ENCODE results near the gene TTI1. TPM values are rescaled to one million over a fixed set of nuclear protein-coding genes. Genes with fewer than 3 reads are reported as not detected.
A peak's percentile ranks its signal among the peaks of the same experiment; 100 is the strongest.

Gene TTI1
- total RNA-seq, 1 donor from 2014 or later: 13.4 TPM

GRCh38 chr20:37941332-37941731 is 91.9 kb downstream of the TTI1 start:
- Mint-ChIP-seq H3K36me3 (ENCODE audit: low read depth, unreplicated experiment) (peaks cover 6% of the 10 kb centered on the region), H3K4me1 (ENCODE audit: low read depth, unreplicated experiment) (no peaks in the 10 kb centered on the region), H3K27me3 (ENCODE audit: low read depth, unreplicated experiment) (peaks cover 10% of the 10 kb centered on the region), H3K9me3 (ENCODE audit: unreplicated experiment) (peaks cover 5% of the 10 kb centered on the region), H3K4me3 (ENCODE audit: unreplicated experiment) (no peak overlapping the region), H3K27ac (ENCODE audit: unreplicated experiment) (no peak overlapping the region)
- H3K9me3 ChIP-seq (ENCODE audit: insufficient read depth, low read depth, low read length): no peaks in the 10 kb centered on the region
- FAIRE-seq (no peak), DNase-seq (ENCODE audit: low read depth) (no peak)
- no peak overlapping the region for H3K27ac ChIP-seq (ENCODE audit: low read depth, low read length)
- H3K9ac ChIP-seq (ENCODE audit: low read length): no peak overlapping the region
- H3K79me2 ChIP-seq (ENCODE audit: insufficient read depth, low read length): no peaks in the 10 kb centered on the region
- H3K4me2 ChIP-seq (ENCODE audit: low read length): no peak overlapping the region
- H3K27me3 ChIP-seq (ENCODE audit: insufficient read depth, low read length): no peaks in the 10 kb centered on the region
- TF ChIP-seq, protein P1, sequence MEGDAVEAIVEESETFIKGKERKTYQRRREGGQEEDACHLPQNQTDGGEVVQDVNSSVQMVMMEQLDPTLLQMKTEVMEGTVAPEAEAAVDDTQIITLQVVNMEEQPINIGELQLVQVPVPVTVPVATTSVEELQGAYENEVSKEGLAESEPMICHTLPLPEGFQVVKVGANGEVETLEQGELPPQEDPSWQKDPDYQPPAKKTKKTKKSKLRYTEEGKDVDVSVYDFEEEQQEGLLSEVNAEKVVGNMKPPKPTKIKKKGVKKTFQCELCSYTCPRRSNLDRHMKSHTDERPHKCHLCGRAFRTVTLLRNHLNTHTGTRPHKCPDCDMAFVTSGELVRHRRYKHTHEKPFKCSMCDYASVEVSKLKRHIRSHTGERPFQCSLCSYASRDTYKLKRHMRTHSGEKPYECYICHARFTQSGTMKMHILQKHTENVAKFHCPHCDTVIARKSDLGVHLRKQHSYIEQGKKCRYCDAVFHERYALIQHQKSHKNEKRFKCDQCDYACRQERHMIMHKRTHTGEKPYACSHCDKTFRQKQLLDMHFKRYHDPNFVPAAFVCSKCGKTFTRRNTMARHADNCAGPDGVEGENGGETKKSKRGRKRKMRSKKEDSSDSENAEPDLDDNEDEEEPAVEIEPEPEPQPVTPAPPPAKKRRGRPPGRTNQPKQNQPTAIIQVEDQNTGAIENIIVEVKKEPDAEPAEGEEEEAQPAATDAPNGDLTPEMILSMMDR (IDR thresholded peaks at IDR 0.05; ENCODE audit: insufficient read depth, low read depth, low read length): peak; percentile 19
- TF ChIP-seq EZH2 (IDR thresholded peaks at IDR 0.05; ENCODE audit: insufficient read depth, low read length): no peak
- no peak overlapping the region for H3K4me3 ChIP-seq (ENCODE audit: insufficient read depth, low read depth, low read length)
- H3K36me3 ChIP-seq (ENCODE audit: insufficient read depth, low read length): no peaks in the 10 kb centered on the region
- no peaks in the 10 kb centered on the region for H3K4me1 ChIP-seq (ENCODE audit: insufficient read depth, low read length)
- H4K20me1 ChIP-seq (ENCODE audit: insufficient read depth, low read length): no peaks in the 10 kb centered on the region
- no peak overlapping the region for H2AFZ ChIP-seq (ENCODE audit: low read depth, low read length)

DNA sequence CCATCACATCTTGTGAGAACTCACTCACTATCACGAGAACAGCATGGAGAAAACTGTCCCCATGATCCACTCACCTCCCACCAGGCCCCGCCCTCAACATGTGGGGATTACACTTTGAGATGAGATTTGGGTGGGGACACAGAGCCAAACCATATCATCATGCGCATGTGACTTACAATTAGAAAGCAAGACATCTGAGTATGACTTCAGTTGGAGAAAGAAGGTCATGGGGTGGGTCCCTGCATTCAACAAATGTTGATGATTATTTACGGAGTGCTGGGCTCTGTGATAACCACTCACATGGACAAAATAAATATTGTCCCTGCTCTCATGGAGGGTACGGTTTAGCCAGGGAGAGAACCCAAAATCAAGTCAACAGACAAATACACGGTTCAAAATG is 92.4 kb downstream of the TTI1 start:
- Histone ChIP-seq H3K27me3 (ENCODE audit: insufficient read depth, low read length) (no peaks in the 10 kb centered on the region), H3K4me2 (ENCODE audit: low read length) (no peak overlapping the region), H3K4me3 (ENCODE audit: insufficient read depth, low read depth, low read length) (no peak overlapping the region), H3K9me3 (ENCODE audit: insufficient read depth, low read depth, low read length) (no peaks in the 10 kb centered on the region), H3K36me3 (ENCODE audit: insufficient read depth, low read length) (no peaks in the 10 kb centered on the region), H3K9ac (ENCODE audit: low read length) (no peak overlapping the region), H4K20me1 (ENCODE audit: insufficient read depth, low read length) (no peaks in the 10 kb centered on the region), H3K4me1 (ENCODE audit: insufficient read depth, low read length) (no peaks in the 10 kb centered on the region), H2AFZ (ENCODE audit: low read depth, low read length) (no peak overlapping the region), H3K79me2 (ENCODE audit: insufficient read depth, low read length) (no peaks in the 10 kb centered on the region), H3K27ac (ENCODE audit: low read depth, low read length) (no peak overlapping the region)
- H3K4me3 Mint-ChIP-seq (ENCODE audit: unreplicated experiment): no peak overlapping the region
- TF ChIP-seq EZH2 (IDR thresholded peaks at IDR 0.05; ENCODE audit: insufficient read depth, low read length): no peak
- TF ChIP-seq, protein P1 (IDR thresholded peaks at IDR 0.05; ENCODE audit: insufficient read depth, low read depth, low read length): no peak
- H3K9me3 Mint-ChIP-seq (ENCODE audit: unreplicated experiment): peaks cover 5% of the 10 kb centered on the region
- no peaks in the 10 kb centered on the region for H3K4me1 Mint-ChIP-seq (ENCODE audit: low read depth, unreplicated experiment)
- DNase-seq (ENCODE audit: low read depth): no peak
- peaks cover 10% of the 10 kb centered on the region for H3K27me3 Mint-ChIP-seq (ENCODE audit: low read depth, unreplicated experiment)
- H3K36me3 Mint-ChIP-seq (ENCODE audit: low read depth, unreplicated experiment): peaks cover 6% of the 10 kb centered on the region
- H3K27ac Mint-ChIP-seq (ENCODE audit: unreplicated experiment): no peak overlapping the region
- FAIRE-seq: no peak

DNA sequence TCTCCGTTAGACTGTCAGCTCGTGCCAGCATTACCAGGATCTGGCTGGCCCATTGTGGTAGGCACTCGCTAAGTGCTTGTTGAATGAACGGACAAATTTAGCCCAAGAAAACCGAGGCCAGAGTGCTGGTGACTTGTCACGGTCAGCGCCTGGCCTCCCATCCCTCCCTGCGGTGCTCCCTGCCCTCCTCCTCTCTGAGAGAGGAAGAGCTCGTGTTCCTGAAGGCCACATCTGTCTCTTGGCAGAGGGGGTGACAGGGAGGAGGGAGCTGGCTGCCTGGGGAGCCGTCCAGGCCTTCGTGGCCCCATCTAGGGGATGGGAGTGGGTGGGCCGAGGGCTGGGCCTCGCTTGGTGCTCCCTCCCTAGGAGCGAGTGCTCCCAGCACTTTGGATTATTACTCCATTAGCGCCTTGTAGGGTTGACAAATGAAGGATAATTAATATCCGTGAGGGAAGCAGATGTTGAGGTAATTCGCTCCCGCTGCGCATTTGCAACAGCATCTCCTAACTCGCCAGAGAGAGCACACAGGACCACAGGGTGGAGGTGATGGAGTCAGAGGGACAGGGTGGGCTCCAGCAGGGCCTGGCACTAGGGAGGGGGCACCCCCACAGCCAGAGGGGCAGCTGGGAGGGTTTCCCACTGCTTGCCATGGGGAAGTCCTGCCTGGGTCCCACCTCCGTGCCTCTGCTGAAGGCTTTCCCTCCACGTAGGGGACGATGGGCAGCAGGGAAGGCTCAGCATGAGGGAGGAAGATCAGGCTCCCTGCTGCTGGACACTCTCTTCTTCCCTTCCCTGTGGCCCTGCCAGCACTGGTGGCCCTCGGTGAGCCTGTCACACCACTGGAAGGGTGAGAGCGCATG is 93.3 kb downstream of the TTI1 start:
- H3K9me3 ChIP-seq (ENCODE audit: insufficient read depth, low read depth, low read length): no peaks in the 10 kb centered on the region
- TF ChIP-seq, protein P1 (IDR thresholded peaks at IDR 0.05; ENCODE audit: insufficient read depth, low read depth, low read length): no peak
- TF ChIP-seq EZH2 (IDR thresholded peaks at IDR 0.05; ENCODE audit: insufficient read depth, low read length): no peak
- Mint-ChIP-seq H3K9me3 (ENCODE audit: unreplicated experiment) (peaks cover 5% of the 10 kb centered on the region), H3K4me1 (ENCODE audit: low read depth, unreplicated experiment) (no peaks in the 10 kb centered on the region), H3K36me3 (ENCODE audit: low read depth, unreplicated experiment) (peaks cover 6% of the 10 kb centered on the region), H3K27ac (ENCODE audit: unreplicated experiment) (no peak overlapping the region), H3K4me3 (ENCODE audit: unreplicated experiment) (no peak overlapping the region), H3K27me3 (ENCODE audit: low read depth, unreplicated experiment) (peaks cover 10% of the 10 kb centered on the region)
- no peak overlapping the region for H3K9ac ChIP-seq (ENCODE audit: low read length)
- DNase-seq (ENCODE audit: low read depth) (no peak), FAIRE-seq (no peak)
- no peaks in the 10 kb centered on the region for H4K20me1 ChIP-seq (ENCODE audit: insufficient read depth, low read length)
- no peak overlapping the region for H3K4me3 ChIP-seq (ENCODE audit: insufficient read depth, low read depth, low read length)
- H3K36me3 ChIP-seq (ENCODE audit: insufficient read depth, low read length): no peaks in the 10 kb centered on the region
- H2AFZ ChIP-seq (ENCODE audit: low read depth, low read length): no peak overlapping the region
- no peak overlapping the region for H3K27ac ChIP-seq (ENCODE audit: low read depth, low read length)
- no peaks in the 10 kb centered on the region for H3K4me1 ChIP-seq (ENCODE audit: insufficient read depth, low read length)
- H3K4me2 ChIP-seq (ENCODE audit: low read length): no peak overlapping the region
- H3K27me3 ChIP-seq (ENCODE audit: insufficient read depth, low read length): no peaks in the 10 kb centered on the region
- no peaks in the 10 kb centered on the region for H3K79me2 ChIP-seq (ENCODE audit: insufficient read depth, low read length)
